A673 (cell line): ENCODE data around the gene NDUFB6. TPM values are rescaled to one million over a fixed set of nuclear protein-coding genes. Genes with fewer than 3 reads are reported as not detected.

Experiments
- Bru-seq: library from RNA; stranded (reverse); fragments of 400-500 nt; gene quantifications from one replicate; lab custom pipeline; 2021; lab: Mats Ljungman, UMichigan
- BruChase-seq, 2 experiments: library from RNA; stranded (reverse); fragments of 400-500 nt; gene quantifications; one replicate each; lab custom pipeline; 2021; lab: Mats Ljungman, UMichigan
- BruUV-seq: library from RNA; stranded (reverse); fragments of 400-500 nt; replicated peaks from 2 replicates; lab custom pipeline; 2021; lab: Mats Ljungman, UMichigan
- CTCF ChIA-PET: fragments of 300-600 bp; sonication (Branson Sonifier 250); formaldehyde crosslinking; loops from one replicate; lab custom pipeline; 2022; ENCODE audit warnings: antibody characterized with exemption; lab: Charles Lee
- POLR2A ChIA-PET: fragments of 300-600 bp; sonication (Branson Sonifier 250); formaldehyde crosslinking; loops from one replicate; lab custom pipeline; 2022; ENCODE audit warnings: antibody characterized with exemption; ENCODE audit not compliant: low non-redundant PET; lab: Charles Lee
- DNase-seq: peaks from one replicate; pipeline ENCODE4 v3.0.0-alpha.2; 2015; ENCODE audit warnings: low spot score
- H3K27ac ChIP-seq: fragments of 200-600 bp; sonication (generic); 2 replicates; pipeline ENCODE4 v1.5.1; 2016; ENCODE audit warnings: mixed run types, low read depth, mild to moderate bottlenecking, mixed read lengths, antibody characterized with exemption, low read length; ENCODE audit not compliant: poor library complexity, severe bottlenecking
- H3K27me3 ChIP-seq: fragments of 200-600 bp; sonication (generic); replicated peaks from 2 replicates; pipeline ENCODE4 v1.6.1; 2017; ENCODE audit warnings: mixed run types, low read depth, mild to moderate bottlenecking, mixed read lengths, antibody characterized with exemption, low read length; ENCODE audit not compliant: insufficient read depth, poor library complexity
- H3K36me3 ChIP-seq: fragments of 200-600 bp; sonication (generic); 2 replicates; pipeline ENCODE4 v1.6.1; 2016; ENCODE audit warnings: mixed run types, mild to moderate bottlenecking, mixed read lengths, antibody characterized with exemption, low read length; ENCODE audit not compliant: insufficient read depth, poor library complexity, severe bottlenecking
- H3K4me1 ChIP-seq: fragments of 200-600 bp; sonication (generic); 2 replicates; pipeline ENCODE4 v1.6.1; 2017; ENCODE audit warnings: mixed run types, mild to moderate bottlenecking, mixed read lengths, antibody characterized with exemption, low read length; ENCODE audit not compliant: insufficient read depth, poor library complexity, severe bottlenecking
- H3K4me3 ChIP-seq: fragments of 200-600 bp; sonication (generic); 2 replicates; pipeline ENCODE4 v1.5.1; 2016; ENCODE audit warnings: low read depth, mixed run types, mild to moderate bottlenecking, mixed read lengths, low read length; ENCODE audit not compliant: poor library complexity, severe bottlenecking
- H3K9me3 ChIP-seq: fragments of 200-600 bp; sonication (generic); 2 replicates; pipeline ENCODE4 v1.6.1; 2016; ENCODE audit warnings: mixed run types, low read depth, mild to moderate bottlenecking, mixed read lengths, antibody characterized with exemption, low read length; ENCODE audit not compliant: poor library complexity, severe bottlenecking
- CTCF ChIP-seq: fragments of 300-800, 200-600 bp; sonication (generic); conservative IDR thresholded peaks from 2 replicates; pipeline ENCODE4 v1.5.1; 2017; ENCODE audit warnings: low read depth, mild to moderate bottlenecking, antibody characterized with exemption, low read length, moderate library complexity, mixed read lengths
- EZH2 ChIP-seq: fragments of 200-600 bp; sonication (generic); IDR thresholded peaks from 2 replicates; pipeline ENCODE4 v1.6.1; 2017; ENCODE audit warnings: borderline replicate concordance, low read depth, mild to moderate bottlenecking, mixed read lengths, antibody characterized with exemption, low read length; ENCODE audit not compliant: poor library complexity, severe bottlenecking
- intact Hi-C: fragments of 100-400 bp; cut with micrococcal nuclease; formaldehyde crosslinking; loops from one replicate; pipeline ENCODE4 v1.10.0; 2022; ENCODE audit not compliant: unreplicated experiment
- long read RNA-seq: library from polyadenylated mRNA; stranded (forward); transcript quantifications from one replicate; pipeline ENCODE4 v2.0.0, GENCODE V29; 2022
- total RNA-seq: library from RNA; stranded (reverse); gene quantifications from 2 replicates; pipeline ENCODE4 v1.2.3, GENCODE V29; 2021

The NDUFB6 gene
- total RNA-seq (77.5 and 82.6 TPM in 2 replicates), Bru-seq, nascent RNA (percentile 82 among the genes with signal in this experiment), BruChase-seq, experiment 1, labeled RNA remaining after a 2-hour chase (percentile 84 among the genes with signal in this experiment), BruChase-seq, experiment 2, labeled RNA remaining after a 6-hour chase (percentile 78 among the genes with signal in this experiment)
- long read RNA-seq, transcript NDUFB6-201 (3 exons, 666 nt), result minor isoform, 12 of 268 reads
- long read RNA-seq, transcript NDUFB6-203 (4 exons, 1,366 nt), result major isoform, 186 of 268 reads
- long read RNA-seq, partial matches to known transcripts, result 51 of 268 reads
- long read RNA-seq, other reads (novel, unspliced or antisense), result 16 of 268 reads

DNA sequence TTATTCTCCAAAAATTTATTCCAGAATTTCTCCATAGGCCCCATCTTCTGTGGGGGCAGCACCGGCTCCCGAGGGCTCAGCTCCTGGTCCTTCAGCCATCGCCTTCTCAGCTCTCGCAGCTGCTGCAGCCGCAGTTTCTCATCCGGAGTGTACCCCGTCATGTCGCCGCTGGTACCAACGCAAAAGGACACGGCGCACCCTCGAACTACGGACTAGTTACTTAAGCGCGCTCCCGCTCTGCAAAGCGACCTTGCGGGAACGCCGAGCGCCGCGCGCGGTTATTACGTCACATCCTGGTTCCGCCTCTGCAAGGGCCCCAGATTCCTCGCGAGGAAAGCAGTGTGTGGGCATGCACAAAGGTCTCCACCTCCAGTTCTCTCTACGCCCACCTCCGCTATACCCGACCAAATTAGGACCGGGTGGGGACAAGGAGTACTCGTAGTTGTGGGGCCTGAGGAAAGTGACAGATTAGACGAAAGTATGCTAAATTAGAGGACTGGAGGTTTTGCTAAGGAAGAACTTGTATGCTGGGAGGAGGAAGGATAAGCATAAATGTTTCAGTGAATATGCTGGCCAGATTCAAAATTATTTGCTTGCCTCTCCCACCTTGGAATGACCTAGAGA, at the start of gene NDUFB6:
Gene NDUFB6, minus strand, starts transcription at position 260 of the 624 bp plus-strand sequence. Its CDS starts 99 bp downstream, at position 161.
- POLR2A ChIA-PET, result no interaction called here
- peak within 1 kb of the TSS; percentile 92 for H3K4me3 ChIP-seq
- no TSS peak for BruUV-seq

DNA sequence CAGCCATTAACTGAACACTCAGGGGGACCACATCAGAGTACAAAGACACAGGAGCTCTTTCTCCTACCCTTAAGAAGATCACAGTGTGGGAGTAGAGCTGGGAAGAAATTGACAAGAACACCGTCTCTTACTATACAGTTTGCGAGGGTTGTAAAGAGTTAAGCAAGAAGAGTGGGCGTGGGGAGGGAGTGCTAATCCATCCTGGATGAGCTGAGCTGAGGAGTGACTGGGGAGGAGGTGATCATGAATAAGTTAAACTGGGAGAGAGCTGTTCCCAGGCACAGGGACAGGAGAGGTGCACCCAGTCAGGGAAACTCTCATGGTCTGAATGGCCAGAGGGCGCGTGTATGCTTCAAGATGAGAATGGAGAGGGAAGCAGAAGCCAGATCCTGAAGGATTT, 45.3 kb upstream of the NDUFB6 start:
- TF ChIP-seq EZH2 (no peak), CTCF (no peak)
- Histone ChIP-seq H3K27me3 (peaks cover 5% of the 10 kb centered on the region), H3K4me1 (no peaks in the 10 kb centered on the region), H3K27ac (no peak overlapping the region), H3K9me3 (no peaks in the 10 kb centered on the region), H3K4me3 (no peak overlapping the region), H3K36me3 (no peaks in the 10 kb centered on the region)
- CTCF ChIA-PET, result no interaction called here
- POLR2A ChIA-PET, result no interaction called here
- DNase-seq, result peak; percentile 6
- BruUV-seq, result no TSS peak
- intact Hi-C loops, result no loop called here

More for the DNA sequence above, at the start of gene NDUFB6:
- intact Hi-C loops, result loop anchor here (2.0 to 10.0 kb wide), 2 partner anchors 48 to 194 kb away; partner anchors contain the start of gene RIGI
- peak; percentile 97 for DNase-seq
- CTCF ChIA-PET, result interaction anchor here (0.5 to 1.6 kb wide), 3 partner anchors 17 to 194 kb away, joined by 4 to 29 read pairs (median 5); no protein-coding TSS in a partner anchor
- TF ChIP-seq CTCF (no peak), EZH2 (no peak)
- peaks cover 15% of the 10 kb centered on the region for H3K4me1 ChIP-seq
- no peaks in the 10 kb centered on the region for H3K9me3 ChIP-seq
- H3K27ac ChIP-seq, result peak within 1 kb of the TSS; percentile 79
- no peaks in the 10 kb centered on the region for H3K27me3 ChIP-seq
- H3K36me3 ChIP-seq, result peaks cover 8% of the 10 kb centered on the region

GRCh38 chr9:32606811-32607210, 33.9 kb upstream of the NDUFB6 start:
- no TSS peak for BruUV-seq
- no peaks in the 10 kb centered on the region for H3K4me1 ChIP-seq
- ChIA-PET POLR2A (no interaction called here), CTCF (no interaction called here)
- H3K27me3 ChIP-seq, result no peaks in the 10 kb centered on the region
- H3K9me3 ChIP-seq, result peaks cover 3% of the 10 kb centered on the region
- DNase-seq, result no peak
- H3K36me3 ChIP-seq, result no peaks in the 10 kb centered on the region
- TF ChIP-seq EZH2, result no peak
- no peak overlapping the region for H3K27ac ChIP-seq
- intact Hi-C loops, result no loop called here
- H3K4me3 ChIP-seq, result no peak overlapping the region
